HepG2 (cell line): ENCODE results near the gene VEGFB. TPM values are rescaled to one million over a fixed set of nuclear protein-coding genes. Genes with fewer than 3 reads are reported as not detected.
A peak's percentile ranks its signal among the peaks of the same experiment; 100 is the strongest.

ENCODE experiments used
- ATAC-seq: fragments of 200-7000 bp; cut with Tn5 transposase; 3 replicates; pipeline ENCODE4 v1.9.1; 2020; ENCODE audit warnings: mild to moderate bottlenecking, moderate library complexity
- BruUV-seq: library from RNA; stranded (reverse); fragments of 400-500 nt; replicated peaks from 2 replicates; lab custom pipeline; 2021; lab: Mats Ljungman, UMichigan
- CTCF ChIA-PET: fragments of 300-600 bp; formaldehyde crosslinking; extraction: SDS; loops from one replicate; lab custom pipeline; 2021; ENCODE audit warnings: low total read pairs, inconsistent platforms, low intra/inter-chr PET ratio; lab: Yijun Ruan, JAX
- POLR2A ChIA-PET: fragments of 350-600 bp; sonication (Branson Sonifier 250); formaldehyde crosslinking; loops from one replicate; lab custom pipeline; 2020; ENCODE audit warnings: antibody characterized with exemption, inconsistent platforms; lab: Yijun Ruan, JAX
- DNase-seq: peaks from one replicate; pipeline ENCODE4 v3.0.0-alpha.2; 2015; ENCODE audit warnings: low spot score
- FAIRE-seq: peaks from 3 replicates; lab custom pipeline; 2011; peaks lifted over from hg19 to GRCh38; lab: Jason Lieb, UNC
- H2AFZ ChIP-seq: one replicate; pipeline ENCODE4 v1.6.1; 2011; ENCODE audit warnings: low read length, inconsistent platforms
- H3K27ac ChIP-seq: fragments of 300-600 bp; 3 replicates; pipeline ENCODE4 v1.8.0; 2011; ENCODE audit warnings: mixed run types, mild to moderate bottlenecking, mixed read lengths, low read length, inconsistent platforms; ENCODE audit not compliant: insufficient read depth; ENCODE audit errors: extremely low read length
- H3K27me3 ChIP-seq, 2 experiments: fragments of 200-600 bp in 1 of 2; 2 replicates in 1 of 2; 3 replicates in 1 of 2; pipeline versions ENCODE4 v1.6.0 to v1.8.0; 2011; ENCODE audit warnings: low read length in 2 of 2, mild to moderate bottlenecking in 2 of 2, moderate library complexity in 2 of 2, inconsistent platforms in 1 of 2; ENCODE audit not compliant: insufficient read depth in 2 of 2, control insufficient read depth in 1 of 2
- H3K36me3 ChIP-seq, 2 experiments: fragments of 200-600 bp in 1 of 2; replicated peaks in 1 of 2; 2 replicates in 1 of 2; 3 replicates in 1 of 2; pipeline versions ENCODE4 v1.5.1 to v1.8.0; 2011; ENCODE audit warnings: low read length in 2 of 2, inconsistent platforms in 1 of 2; ENCODE audit not compliant: insufficient read depth in 2 of 2, control insufficient read depth in 1 of 2
- H3K4me1 ChIP-seq: 2 replicates; pipeline ENCODE4 v1.5.1; 2012; ENCODE audit warnings: low read length, inconsistent platforms; ENCODE audit not compliant: insufficient read depth
- H3K4me2 ChIP-seq: 2 replicates; pipeline ENCODE4 v1.6.0; 2011; ENCODE audit warnings: low read depth, low read length, inconsistent platforms
- H3K4me3 ChIP-seq, 3 experiments: fragments of 200-600 bp in 1 of 3; sonication (generic), shearing (Covaris generic) in 1 of 3; replicated peaks in 1 of 3; 2 replicates each; pipeline ENCODE4 v1.5.1; 2011 to 2016; ENCODE audit warnings: low read length in 3 of 3, inconsistent platforms in 2 of 3, low read depth in 2 of 3, mild to moderate bottlenecking in 2 of 3, control low read depth in 1 of 3, mixed read lengths in 1 of 3; ENCODE audit not compliant: insufficient read depth in 1 of 3
- H3K79me2 ChIP-seq: one replicate; pipeline ENCODE4 v1.6.1; 2011; ENCODE audit warnings: low read length, inconsistent platforms; ENCODE audit not compliant: insufficient read depth
- H3K9ac ChIP-seq: 2 replicates; pipeline ENCODE4 v1.6.0; 2011; ENCODE audit warnings: mild to moderate bottlenecking, low read depth, low read length, inconsistent platforms; ENCODE audit not compliant: insufficient read depth
- H3K9me3 ChIP-seq: 2 replicates; pipeline ENCODE4 v1.5.1; 2012; ENCODE audit warnings: mild to moderate bottlenecking, low read length
- H4K20me1 ChIP-seq: 2 replicates; pipeline ENCODE4 v1.6.0; 2011; ENCODE audit warnings: inconsistent platforms, mild to moderate bottlenecking, low read length, moderate library complexity; ENCODE audit not compliant: insufficient read depth
- ASH2L ChIP-seq: fragments of 300-600, 200-600 bp; sonication (generic); IDR thresholded peaks from 2 replicates; pipeline ENCODE4 v1.7.0; 2017; ENCODE audit warnings: low read depth, mild to moderate bottlenecking, moderate library complexity, mixed read lengths, low read length; ENCODE audit not compliant: insufficient read length
- BRD4 ChIP-seq: sonication (generic); formaldehyde crosslinking; IDR thresholded peaks from 2 replicates; pipeline ENCODE4 v1.4.0; 2020; ENCODE audit warnings: missing genetic modification reagents
- EED ChIP-seq: sonication (generic); formaldehyde crosslinking; IDR thresholded peaks from 2 replicates; pipeline ENCODE4 v1.5.0; 2020; ENCODE audit warnings: mild to moderate bottlenecking, missing genetic modification reagents
- HNRNPUL1 ChIP-seq: fragments of 200-400 bp; formaldehyde crosslinking; IDR thresholded peaks from 2 replicates; pipeline ENCODE4 v1.6.1; 2017; ENCODE audit warnings: low read depth, mild to moderate bottlenecking, low read length, moderate library complexity
- MTF1 ChIP-seq: sonication (generic); formaldehyde crosslinking; IDR thresholded peaks from 2 replicates; pipeline ENCODE4 v1.5.0; 2020; ENCODE audit warnings: missing genetic modification reagents
- NR2F1 ChIP-seq, 2 experiments: fragments of 450-650 bp in 1 of 2; formaldehyde crosslinking in 1 of 2; IDR thresholded peaks; 2 replicates each; pipeline versions ENCODE4 v1.5.0 to v1.6.1; 2016 to 2020; ENCODE audit warnings: mild to moderate bottlenecking in 1 of 2, missing compliant biosample characterization in 1 of 2, missing genetic modification reagents in 1 of 2, moderate library complexity in 1 of 2
- PITX1 ChIP-seq: sonication (generic); formaldehyde crosslinking; IDR thresholded peaks from 2 replicates; pipeline ENCODE4 v1.5.1; 2020; ENCODE audit warnings: mild to moderate bottlenecking, missing genetic modification reagents
- POLR2A ChIP-seq, 2 experiments: IDR thresholded peaks; 2 replicates each; pipeline ENCODE4 v1.6.1; 2011; ENCODE audit warnings: low read depth in 2 of 2, low read length in 2 of 2, mild to moderate bottlenecking in 1 of 2, moderate library complexity in 1 of 2; ENCODE audit not compliant: insufficient read depth in 1 of 2
- SMAD3 ChIP-seq: sonication (generic); formaldehyde crosslinking; IDR thresholded peaks from 2 replicates; pipeline ENCODE4 v1.4.0; 2020; ENCODE audit warnings: missing genetic modification reagents
- TBX2 ChIP-seq: sonication (generic); formaldehyde crosslinking; IDR thresholded peaks from 2 replicates; pipeline ENCODE4 v1.5.0; 2020; ENCODE audit warnings: missing genetic modification reagents, mild to moderate bottlenecking, borderline replicate concordance
- TBX3 ChIP-seq: fragments of 450-650 bp; IDR thresholded peaks from 2 replicates; pipeline ENCODE4 v1.6.1; 2017; ENCODE audit warnings: antibody characterized with exemption, mild to moderate bottlenecking, inconsistent platforms, borderline replicate concordance
- TGIF2 ChIP-seq: IDR thresholded peaks from 2 replicates; pipeline ENCODE4 v1.6.1; 2016; ENCODE audit warnings: control low read depth, missing compliant biosample characterization
- ZBTB26 ChIP-seq: IDR thresholded peaks from 2 replicates; pipeline ENCODE4 v1.6.1; 2016; ENCODE audit warnings: missing compliant biosample characterization, missing genetic modification reagents, borderline replicate concordance
- ZEB1 ChIP-seq: IDR thresholded peaks from 2 replicates; pipeline ENCODE4 v1.6.1; 2012; ENCODE audit warnings: mild to moderate bottlenecking, low read depth, inconsistent platforms; ENCODE audit not compliant: insufficient replicate concordance
- ZNF343 ChIP-seq: sonication (generic); formaldehyde crosslinking; IDR thresholded peaks from 2 replicates; pipeline ENCODE4 v1.4.0; 2020; ENCODE audit warnings: mild to moderate bottlenecking, missing genetic modification reagents
- ZNF501 ChIP-seq: sonication (generic); formaldehyde crosslinking; IDR thresholded peaks from 2 replicates; pipeline ENCODE4 v1.5.1; 2020; ENCODE audit warnings: mild to moderate bottlenecking, moderate library complexity, missing genetic modification reagents
- ZNF747 ChIP-seq: sonication (generic); formaldehyde crosslinking; IDR thresholded peaks from 2 replicates; pipeline ENCODE4 v1.8.1; 2023; ENCODE audit warnings: missing genetic modification reagents, mild to moderate bottlenecking, borderline replicate concordance
- ZNF776 ChIP-seq: sonication (generic); formaldehyde crosslinking; IDR thresholded peaks from 2 replicates; pipeline ENCODE4 v1.4.0; 2020; ENCODE audit warnings: mild to moderate bottlenecking, missing genetic modification reagents
- ZNF839 ChIP-seq: sonication (generic); formaldehyde crosslinking; IDR thresholded peaks from 2 replicates; pipeline ENCODE4 v1.4.0; 2020; ENCODE audit warnings: missing genetic modification reagents, mild to moderate bottlenecking, borderline replicate concordance
- WGBS: methylation state at CpG from one replicate; pipeline ENCODE4 v1.1.6; 2017; ENCODE audit warnings: low lambda C conversion rate; 5-methylcytosine and 5-hydroxymethylcytosine counted together
- in situ Hi-C: cut with HindIII; loops from 2 replicates; pipeline ENCODE4 v1.10.0; 2017; ENCODE audit warnings: low pct_unique_long_range_greater_than_20kb; ENCODE audit not compliant: extremely low pct_ligation_motif_present
- intact Hi-C: fragments of 100-400 bp; cut with micrococcal nuclease; formaldehyde crosslinking; loops from one replicate; pipeline ENCODE4 v1.10.0; 2022; ENCODE audit not compliant: unreplicated experiment
- polyA plus RNA-seq, 8 experiments: library from polyadenylated mRNA; depleted of rRNA in 3 of 8; stranded (reverse) in 7 of 8; unstranded in 1 of 8; fragments of >200 nt; fragmentation: Illumina TruSeq in 4 of 8; extraction: Trizol in 4 of 8; gene quantifications; 2 replicates each; pipeline versions ENCODE4 v1.2.1 to v1.2.3, GENCODE V29; 2011 to 2016; ENCODE audit warnings: low read depth in 4 of 8, missing spikeins in 1 of 8, mixed read lengths in 1 of 8; ENCODE audit not compliant: insufficient read depth in 1 of 8
- total RNA-seq, 5 experiments: library from RNA; depleted of rRNA; stranded (reverse); fragments of >200 nt; fragmentation: Illumina TruSeq; extraction: Trizol; gene quantifications; 2 replicates each; pipeline ENCODE4 v1.2.3, GENCODE V29; 2016; ENCODE audit warnings: low read depth in 1 of 5

Gene VEGFB
- total and polyA plus RNA-seq, 2 of the 13 experiments (the other 11 are each of a cell fraction or from before 2014, with no cell fraction given), result 9.0 to 11.3 TPM

GRCh38 chr11:64241241-64241490 lies 6.8 kb downstream of the VEGFB start (continued):
- peak; percentile 12; the same call in 1 of the 2 replicates for TF ChIP-seq ZNF501 (CRISPR knock-in tag)
- TF ChIP-seq HNRNPUL1, result 0 out of 2 replicates have a peak, but pooled peaks have one; percentile 8
- peak; percentile 26; the same call in 1 of the 2 replicates for TF ChIP-seq TBX2 (CRISPR knock-in tag)
- no peak for TF ChIP-seq ZEB1
- no peak for TF ChIP-seq SMAD3 (CRISPR knock-in tag)
- TF ChIP-seq MTF1 (CRISPR knock-in tag), result no peak
- TF ChIP-seq ZNF776, result 0 out of 2 replicates have a peak, but pooled peaks have one; percentile 22
- no peak for TF ChIP-seq PITX1 (CRISPR knock-in tag)
- TF ChIP-seq NR2F1 (CRISPR knock-in tag; IDR thresholded peaks at IDR 0.05), result 0 out of 4 replicates have a peak, but pooled peaks of 1 of the 2 experiments have one; percentile 9
- 0 out of 2 replicates have a peak, but pooled peaks have one; percentile 59 for TF ChIP-seq ZNF839 (CRISPR knock-in tag)
- TF ChIP-seq ASH2L, result peak; percentile 0
- no peak for TF ChIP-seq TBX3

GRCh38 chr11:64241491-64242374 lies 7.3 kb downstream of the VEGFB start:
- CTCF ChIA-PET, result no interaction called here
- Histone ChIP-seq H3K9ac (peak overlapping the region; percentile 86), H3K79me2 (peaks cover 26% of the 10 kb centered on the region), H3K4me1 (peaks cover 57% of the 10 kb centered on the region), H4K20me1 (no peaks in the 10 kb centered on the region), H3K27me3 (no peaks in the 10 kb centered on the region; a peak in 1 of 5 replicates), H3K4me3 (peak overlapping the region; percentile 84 to 93 (median 88)), H3K36me3 (peaks cover 0 to 11% of the 10 kb centered on the region in 2 experiments; a peak in 3 of 5 replicates), H3K4me2 (peak overlapping the region; percentile 95), H2AFZ (no peak overlapping the region), H3K9me3 (no peaks in the 10 kb centered on the region), H3K27ac (peak overlapping the region; percentile 91)
- intact Hi-C loops (loop anchor here (5.0 kb wide), 1 partner anchor 54 kb away; the partner anchor contains the start of gene STIP1), in situ Hi-C loops (loop anchor here (5.0 kb wide), 1 partner anchor 61 kb away; the partner anchor contains the start of gene CATSPERZ)
- DNase-seq, result peak; percentile 66
- WGBS, result 1% methylated on average over 28 of the region's 63 CpGs
- FAIRE-seq, result peak; percentile 64
- peak; percentile 73 for ATAC-seq
- POLR2A ChIA-PET, result interaction anchor here (0.5 to 8.3 kb wide), 20 partner anchors 8 to 90 kb away, joined by 3 to 113 read pairs (median 6); partner anchors contain the start of genes BAD, DNAJC4, ESRRA and MACROD1
- TSS peak; percentile 62 for BruUV-seq
- TF ChIP-seq ZNF747 (CRISPR knock-in tag) (peak; percentile 33), TGIF2 (no peak; the same call in 1 of the 2 replicates), POLR2A (IDR thresholded peaks at IDR 0.05; ENCODE audit: insufficient read depth in 1 of 2, low read depth in 2 of 2, low read length in 2 of 2) (peak in 1 of 2 experiments; percentile 44; a peak in 2 of 4 replicates), ZBTB26 (CRISPR knock-in tag) (no peak), EED (CRISPR knock-in tag) (peak; percentile 79; the same call in 1 of the 2 replicates), ZNF343 (peak; percentile 10; the same call in 1 of the 2 replicates), BRD4 (CRISPR knock-in tag) (no peak)
